Measurements from ENCODE around the gene KIF16B. TPM values are rescaled to one million over a fixed set of nuclear protein-coding genes. Genes with fewer than 3 reads are reported as not detected.

KIF16B gene
- total RNA-seq, 1 experiment from 2014 or later, result 16.6 TPM

- intact Hi-C loops (cut with micrococcal nuclease; ENCODE audit: unreplicated experiment) (no loop called here), in situ Hi-C loops (cut with HindIII; ENCODE audit: low pct_unique_long_range_greater_than_20kb, low sequenced_read_pairs) (no loop called here)
- H3K4me3 ChIP-seq (ENCODE audit: low read depth in 2 of 2, low read length in 2 of 2), result no peak overlapping the region
- no peaks in the 10 kb centered on the region for H3K9me3 ChIP-seq (ENCODE audit: control insufficient read depth, insufficient read depth, low read depth, low read length)
- no peaks in the 10 kb centered on the region for H3K4me1 ChIP-seq (ENCODE audit: control insufficient read depth, insufficient read depth, low read length)
- POLR2A ChIA-PET, result no interaction called here
- CTCF ChIA-PET, result no interaction called here
- no peak for TF ChIP-seq REST (IDR thresholded peaks at IDR 0.05; ENCODE audit: insufficient read depth in 1 of 2, low read depth in 2 of 2, low read length in 1 of 2)
- no peak for TF ChIP-seq TCF7L2 (IDR thresholded peaks at IDR 0.05; ENCODE audit: low read depth, low read length)
- no peak for TF ChIP-seq SIN3A (IDR thresholded peaks at IDR 0.05; ENCODE audit: borderline replicate concordance, insufficient read depth, low read depth, low read length)
- no peak for TF ChIP-seq POLR2AphosphoS5 (IDR thresholded peaks at IDR 0.05; ENCODE audit: low read depth, low read length)
- peaks cover 3% of the 10 kb centered on the region; the same call in 1 of the 2 replicates for H3K36me3 ChIP-seq (ENCODE audit: control insufficient read depth, insufficient read depth, low read length)
- DNase-seq (ENCODE audit: low read depth, low spot score) (no peak), ATAC-seq (no peak)
- H3K27me3 ChIP-seq (ENCODE audit: control insufficient read depth, insufficient read depth, low read length), result no peaks in the 10 kb centered on the region
- no TSS peak for BruUV-seq (replicated peaks)
- no peak overlapping the region for H3K27ac ChIP-seq (ENCODE audit: low read length)
Observed at GRCh38 chr20:16500197-16500596, 73.1 kb downstream of the KIF16B start.

GRCh38 chr20:16498526-16499253 lies 74.6 kb downstream of the KIF16B start:
- POLR2A ChIA-PET, result no interaction called here
- H3K27ac ChIP-seq (ENCODE audit: low read length), result no peak overlapping the region
- DNase-seq (ENCODE audit: low read depth, low spot score), result no peak

More at GRCh38 chr20:16498526-16499253, 74.6 kb downstream of the KIF16B start:
- intact Hi-C loops (cut with micrococcal nuclease; ENCODE audit: unreplicated experiment) (no loop called here), in situ Hi-C loops (cut with HindIII; ENCODE audit: low pct_unique_long_range_greater_than_20kb, low sequenced_read_pairs) (no loop called here)
- H3K36me3 ChIP-seq (ENCODE audit: control insufficient read depth, insufficient read depth, low read length), result peaks cover under 1% of the 10 kb centered on the region; the same call in 1 of the 2 replicates
- TF ChIP-seq REST (IDR thresholded peaks at IDR 0.05; ENCODE audit: insufficient read depth in 1 of 2, low read depth in 2 of 2, low read length in 1 of 2) (no peak), TCF7L2 (IDR thresholded peaks at IDR 0.05; ENCODE audit: low read depth, low read length) (no peak), POLR2AphosphoS5 (IDR thresholded peaks at IDR 0.05; ENCODE audit: low read depth, low read length) (no peak), SIN3A (IDR thresholded peaks at IDR 0.05; ENCODE audit: borderline replicate concordance, insufficient read depth, low read depth, low read length) (no peak)
- TF ChIP-seq, protein P1, sequence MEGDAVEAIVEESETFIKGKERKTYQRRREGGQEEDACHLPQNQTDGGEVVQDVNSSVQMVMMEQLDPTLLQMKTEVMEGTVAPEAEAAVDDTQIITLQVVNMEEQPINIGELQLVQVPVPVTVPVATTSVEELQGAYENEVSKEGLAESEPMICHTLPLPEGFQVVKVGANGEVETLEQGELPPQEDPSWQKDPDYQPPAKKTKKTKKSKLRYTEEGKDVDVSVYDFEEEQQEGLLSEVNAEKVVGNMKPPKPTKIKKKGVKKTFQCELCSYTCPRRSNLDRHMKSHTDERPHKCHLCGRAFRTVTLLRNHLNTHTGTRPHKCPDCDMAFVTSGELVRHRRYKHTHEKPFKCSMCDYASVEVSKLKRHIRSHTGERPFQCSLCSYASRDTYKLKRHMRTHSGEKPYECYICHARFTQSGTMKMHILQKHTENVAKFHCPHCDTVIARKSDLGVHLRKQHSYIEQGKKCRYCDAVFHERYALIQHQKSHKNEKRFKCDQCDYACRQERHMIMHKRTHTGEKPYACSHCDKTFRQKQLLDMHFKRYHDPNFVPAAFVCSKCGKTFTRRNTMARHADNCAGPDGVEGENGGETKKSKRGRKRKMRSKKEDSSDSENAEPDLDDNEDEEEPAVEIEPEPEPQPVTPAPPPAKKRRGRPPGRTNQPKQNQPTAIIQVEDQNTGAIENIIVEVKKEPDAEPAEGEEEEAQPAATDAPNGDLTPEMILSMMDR (IDR thresholded peaks at IDR 0.05), result no peak
- no peak for ATAC-seq
- H3K4me3 ChIP-seq (ENCODE audit: low read depth in 2 of 2, low read length in 2 of 2), result no peak overlapping the region
- H3K27me3 ChIP-seq (ENCODE audit: control insufficient read depth, insufficient read depth, low read length), result no peaks in the 10 kb centered on the region
- H3K4me1 ChIP-seq (ENCODE audit: control insufficient read depth, insufficient read depth, low read length), result no peaks in the 10 kb centered on the region
- H3K9me3 ChIP-seq (ENCODE audit: control insufficient read depth, insufficient read depth, low read depth, low read length), result no peaks in the 10 kb centered on the region
- CTCF ChIA-PET, result no interaction called here
- BruUV-seq (replicated peaks), result no TSS peak
